ENCODE results near the gene NF2.

DNA sequence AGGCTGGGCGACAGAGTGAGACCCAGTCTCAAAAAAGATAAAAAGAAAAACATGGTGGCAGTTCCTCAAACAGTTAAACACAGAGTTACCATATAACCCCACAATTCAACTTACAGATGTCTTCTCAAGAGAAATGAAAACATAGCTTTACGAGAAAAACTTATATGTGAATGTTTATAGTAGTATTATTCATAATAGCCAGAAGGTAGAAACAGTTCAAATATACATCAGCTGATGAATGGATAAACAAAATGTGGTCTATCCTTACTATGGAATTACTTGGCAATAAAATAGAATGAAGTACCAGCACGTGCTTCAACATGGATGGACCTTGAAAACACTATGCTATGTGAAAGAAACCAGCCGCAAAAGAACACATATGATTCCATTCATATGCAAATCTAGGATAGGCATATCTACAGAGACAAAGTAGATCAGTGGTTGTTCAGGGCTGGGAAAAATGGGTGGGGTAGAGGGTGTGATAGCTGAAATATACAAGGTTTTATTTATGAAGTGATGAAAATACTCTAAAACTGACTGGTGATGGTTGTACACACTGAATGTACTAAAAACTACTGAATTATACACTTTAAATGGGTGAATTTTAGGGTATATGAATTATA lies 12.4 kb downstream of the NF2 start:
- TF ChIP-seq CTCF (IDR thresholded peaks at IDR 0.05) (no peak), POLR2A (IDR thresholded peaks at IDR 0.05) (no peak)

Measured in right lobe of liver (tissue), 4 donors.